T-helper 1 cell treated with Interleukin-12 subunit alpha and Interleukin-12 subunit beta and Interleukin-4 antibody, amounts not matched to agents 30 μg/mL and 1 μg/mL, for 36 hours (primary cell): ENCODE measurements around the gene XAGE1B.
"Not testable (repeated sequence)": the region's sequence is repeated elsewhere in the genome, so short reads cannot be mapped to it uniquely, and the experiment has no call there.

Source experiments
- H3K27ac Mint-ChIP-seq: one replicate; pipeline ENCODE4 v1.8.0; 2021; ENCODE audit warnings: mild to moderate bottlenecking, mixed read lengths
- H3K27me3 Mint-ChIP-seq: one replicate; pipeline ENCODE4 v1.8.0; 2021; ENCODE audit warnings: low read depth, mixed read lengths
- H3K36me3 Mint-ChIP-seq: one replicate; pipeline ENCODE4 v1.8.0; 2021; ENCODE audit warnings: low read depth, mixed read lengths
- H3K4me1 Mint-ChIP-seq: one replicate; pipeline ENCODE4 v1.8.0; 2021; ENCODE audit warnings: low read depth, mixed read lengths
- H3K4me3 Mint-ChIP-seq: one replicate; pipeline ENCODE4 v1.8.0; 2021; ENCODE audit warnings: mild to moderate bottlenecking, moderate library complexity, mixed read lengths
- H3K9me3 Mint-ChIP-seq: one replicate; pipeline ENCODE4 v1.8.0; 2021; ENCODE audit warnings: mixed read lengths

Gene XAGE1B

GRCh38 chrX:52516987-52517325, at the start of gene XAGE1B:
XAGE1B (minus strand) TSS chrX:52517063; CDS start chrX:52515527, 1,536 bp downstream.
- not testable (repeated sequence) for H3K9me3 Mint-ChIP-seq, H3K27me3 Mint-ChIP-seq, H3K4me1 Mint-ChIP-seq, H3K4me3 Mint-ChIP-seq, H3K27ac Mint-ChIP-seq, H3K36me3 Mint-ChIP-seq

- H3K4me1 Mint-ChIP-seq = no peaks in the 10 kb centered on the region
- H3K9me3 Mint-ChIP-seq = no peaks in the 10 kb centered on the region
- H3K4me3 Mint-ChIP-seq = no peak overlapping the region
- H3K27ac Mint-ChIP-seq = no peak overlapping the region
- no peaks in the 10 kb centered on the region for H3K27me3 Mint-ChIP-seq
- H3K36me3 Mint-ChIP-seq = no peaks in the 10 kb centered on the region
Measured at GRCh38 chrX:52563105-52563504, 46.2 kb upstream of the XAGE1B start.

- no peaks in the 10 kb centered on the region for H3K27me3 Mint-ChIP-seq
- H3K27ac Mint-ChIP-seq = no peak overlapping the region
- H3K4me3 Mint-ChIP-seq = no peak overlapping the region
- H3K36me3 Mint-ChIP-seq = no peaks in the 10 kb centered on the region
- no peaks in the 10 kb centered on the region for H3K9me3 Mint-ChIP-seq
- no peaks in the 10 kb centered on the region for H3K4me1 Mint-ChIP-seq
Measured at GRCh38 chrX:52558140-52558539, 41.3 kb upstream of the XAGE1B start.

- no peaks in the 10 kb centered on the region for H3K9me3 Mint-ChIP-seq
- no peak overlapping the region for H3K27ac Mint-ChIP-seq
- no peaks in the 10 kb centered on the region for H3K27me3 Mint-ChIP-seq
- H3K36me3 Mint-ChIP-seq = no peaks in the 10 kb centered on the region
- H3K4me1 Mint-ChIP-seq = no peaks in the 10 kb centered on the region
- no peak overlapping the region for H3K4me3 Mint-ChIP-seq
Measured at GRCh38 chrX:52556741-52557140, 39.9 kb upstream of the XAGE1B start.

GRCh38 chrX:52553995-52554642, 37.3 kb upstream of the XAGE1B start:
- Mint-ChIP-seq H3K36me3 (no peaks in the 10 kb centered on the region), H3K4me1 (no peaks in the 10 kb centered on the region), H3K4me3 (no peak overlapping the region), H3K27ac (no peak overlapping the region), H3K9me3 (no peaks in the 10 kb centered on the region), H3K27me3 (no peaks in the 10 kb centered on the region)

GRCh38 chrX:52548769-52549168, 31.9 kb upstream of the XAGE1B start:
- H3K36me3 Mint-ChIP-seq, H3K4me3 Mint-ChIP-seq, H3K4me1 Mint-ChIP-seq, H3K27me3 Mint-ChIP-seq, H3K9me3 Mint-ChIP-seq, H3K27ac Mint-ChIP-seq: not testable (repeated sequence)

- Mint-ChIP-seq H3K4me3 (no peak overlapping the region), H3K27ac (no peak overlapping the region), H3K9me3 (no peaks in the 10 kb centered on the region), H3K27me3 (no peaks in the 10 kb centered on the region), H3K36me3 (no peaks in the 10 kb centered on the region), H3K4me1 (no peaks in the 10 kb centered on the region)
Measured at GRCh38 chrX:52544147-52544840, 27.4 kb upstream of the XAGE1B start.

GRCh38 chrX:52542311-52542710, 25.4 kb upstream of the XAGE1B start:
- H3K36me3 Mint-ChIP-seq = no peaks in the 10 kb centered on the region

GRCh38 chrX:52541051-52541450, 24.2 kb upstream of the XAGE1B start:
- not testable (repeated sequence) for H3K4me3 Mint-ChIP-seq, H3K36me3 Mint-ChIP-seq, H3K27me3 Mint-ChIP-seq, H3K27ac Mint-ChIP-seq, H3K9me3 Mint-ChIP-seq, H3K4me1 Mint-ChIP-seq

More at GRCh38 chrX:52542311-52542710, 25.4 kb upstream of the XAGE1B start:
- Mint-ChIP-seq H3K9me3 (no peaks in the 10 kb centered on the region), H3K27me3 (no peaks in the 10 kb centered on the region), H3K4me1 (no peaks in the 10 kb centered on the region), H3K27ac (no peak overlapping the region), H3K4me3 (no peak overlapping the region)

- H3K4me1 Mint-ChIP-seq, H3K4me3 Mint-ChIP-seq, H3K27ac Mint-ChIP-seq, H3K9me3 Mint-ChIP-seq, H3K27me3 Mint-ChIP-seq, H3K36me3 Mint-ChIP-seq: not testable (repeated sequence)
Measured at GRCh38 chrX:52516110-52516986, 515 bp downstream of the XAGE1B start.

GRCh38 chrX:52511126-52511525, 5.7 kb downstream of the XAGE1B start:
- H3K27me3 Mint-ChIP-seq, H3K36me3 Mint-ChIP-seq, H3K27ac Mint-ChIP-seq, H3K4me3 Mint-ChIP-seq, H3K4me1 Mint-ChIP-seq, H3K9me3 Mint-ChIP-seq: not testable (repeated sequence)

GRCh38 chrX:52509916-52510315, 6.9 kb downstream of the XAGE1B start:
- H3K4me1 Mint-ChIP-seq = no peaks in the 10 kb centered on the region
- H3K4me3 Mint-ChIP-seq = no peak overlapping the region
- no peaks in the 10 kb centered on the region for H3K9me3 Mint-ChIP-seq
- no peak overlapping the region for H3K27ac Mint-ChIP-seq
- no peaks in the 10 kb centered on the region for H3K36me3 Mint-ChIP-seq
- no peaks in the 10 kb centered on the region for H3K27me3 Mint-ChIP-seq

- H3K36me3 Mint-ChIP-seq = no peaks in the 10 kb centered on the region
- H3K9me3 Mint-ChIP-seq = no peaks in the 10 kb centered on the region
- H3K4me1 Mint-ChIP-seq = no peaks in the 10 kb centered on the region
- no peaks in the 10 kb centered on the region for H3K27me3 Mint-ChIP-seq
- H3K27ac Mint-ChIP-seq = no peak overlapping the region
- no peak overlapping the region for H3K4me3 Mint-ChIP-seq
Measured at GRCh38 chrX:52507331-52507730, 9.5 kb downstream of the XAGE1B start.

- no peaks in the 10 kb centered on the region for H3K4me1 Mint-ChIP-seq
- no peaks in the 10 kb centered on the region for H3K27me3 Mint-ChIP-seq
- no peaks in the 10 kb centered on the region for H3K9me3 Mint-ChIP-seq
Measured at GRCh38 chrX:52504551-52504950, 12.3 kb downstream of the XAGE1B start.

GRCh38 chrX:52501362-52501761, 15.5 kb downstream of the XAGE1B start:
- H3K27me3 Mint-ChIP-seq, H3K4me3 Mint-ChIP-seq, H3K36me3 Mint-ChIP-seq, H3K9me3 Mint-ChIP-seq, H3K27ac Mint-ChIP-seq, H3K4me1 Mint-ChIP-seq: not testable (repeated sequence)

More at GRCh38 chrX:52504551-52504950, 12.3 kb downstream of the XAGE1B start:
- Mint-ChIP-seq H3K36me3 (no peaks in the 10 kb centered on the region), H3K4me3 (no peak overlapping the region), H3K27ac (no peak overlapping the region)
